MV-4-11 (cell line): ENCODE data around the gene SCYGR8.
"Not testable (repeated sequence)": the region's sequence is repeated elsewhere in the genome, so short reads cannot be mapped to it uniquely, and the experiment has no call there.

Source experiments
- DNase-seq: peaks from one replicate; lab custom pipeline; 2025; lab: John Stamatoyannopoulos, UW

SCYGR8 gene

GRCh38 chr2:227745594-227745993, at the start of gene SCYGR8:
Gene SCYGR8 (plus strand): TSS chr2:227745894. CDS start chr2:227745894, 0 bp downstream.
- DNase-seq, result no peak

GRCh38 chr2:227696990-227697679, 48.6 kb upstream of the SCYGR8 start:
- no peak for DNase-seq

- no peak for DNase-seq
Observed at GRCh38 chr2:227701556-227701955, 44.1 kb upstream of the SCYGR8 start.

- DNase-seq, result no peak
Observed at GRCh38 chr2:227703280-227703732, 42.4 kb upstream of the SCYGR8 start.

GRCh38 chr2:227703961-227704360, 41.7 kb upstream of the SCYGR8 start:
- no peak for DNase-seq

- DNase-seq, result no peak
Observed at GRCh38 chr2:227706859-227707258, 38.8 kb upstream of the SCYGR8 start.

GRCh38 chr2:227707390-227707789, 38.3 kb upstream of the SCYGR8 start:
- no peak for DNase-seq

GRCh38 chr2:227710986-227711385, 34.7 kb upstream of the SCYGR8 start:
- DNase-seq, result no peak

- DNase-seq, result no peak
Observed at GRCh38 chr2:227713291-227713690, 32.4 kb upstream of the SCYGR8 start.

- no peak for DNase-seq
Observed at GRCh38 chr2:227716501-227716900, 29.2 kb upstream of the SCYGR8 start.

GRCh38 chr2:227717687-227718567, 27.8 kb upstream of the SCYGR8 start, which contains the start of gene SLC19A3:
Gene SLC19A3 (minus strand): TSS chr2:227718028. CDS start chr2:227702318, 15,710 bp downstream.
- no peak for DNase-seq

- no peak for DNase-seq
Observed at GRCh38 chr2:227719641-227720040, 26.1 kb upstream of the SCYGR8 start.

- DNase-seq, result no peak
Observed at GRCh38 chr2:227720680-227721079, 25.0 kb upstream of the SCYGR8 start.

- DNase-seq, result not testable (repeated sequence)
Observed at GRCh38 chr2:227722821-227723220, 22.9 kb upstream of the SCYGR8 start.

- no peak for DNase-seq
Observed at GRCh38 chr2:227724394-227725039, 21.2 kb upstream of the SCYGR8 start, which contains the start of gene SCYGR6. Gene SCYGR6 (minus strand): TSS chr2:227724757. CDS start chr2:227724757, 0 bp downstream.

GRCh38 chr2:227728035-227728434, 17.7 kb upstream of the SCYGR8 start, which contains the start of gene SCYGR7:
Gene SCYGR7 (plus strand): TSS chr2:227728335. CDS start chr2:227728335, 0 bp downstream.
- DNase-seq, result no peak

GRCh38 chr2:227739351-227739750, 6.3 kb upstream of the SCYGR8 start:
- DNase-seq, result no peak

GRCh38 chr2:227740705-227741104, 5.0 kb upstream of the SCYGR8 start:
- DNase-seq, result not testable (repeated sequence)

- no peak for DNase-seq
Observed at GRCh38 chr2:227748079-227748478, 2.4 kb downstream of the SCYGR8 start.

GRCh38 chr2:227756261-227756660, 10.6 kb downstream of the SCYGR8 start:
- peak; percentile 25 for DNase-seq

GRCh38 chr2:227759411-227760118, 13.9 kb downstream of the SCYGR8 start:
- DNase-seq, result peak; percentile 36
